Superior temporal gyrus (tissue), 1 donor: ENCODE measurements around the gene SLC16A10.
"Not testable (repeated sequence)": the region's sequence is repeated elsewhere in the genome, so short reads cannot be mapped to it uniquely, and the experiment has no call there.

ENCODE experiments used
- DNase-seq: peaks from one replicate; pipeline ENCODE4 v3.0.0-alpha.2; 2016; ENCODE audit errors: extremely low spot score

Gene SLC16A10

GRCh38 chr6:111087871-111088667, 766 bp downstream of the SLC16A10 start:
- DNase-seq, result no peak

- no peak for DNase-seq
Measured at GRCh38 chr6:111088668-111089003, 1.3 kb downstream of the SLC16A10 start.

DNA sequence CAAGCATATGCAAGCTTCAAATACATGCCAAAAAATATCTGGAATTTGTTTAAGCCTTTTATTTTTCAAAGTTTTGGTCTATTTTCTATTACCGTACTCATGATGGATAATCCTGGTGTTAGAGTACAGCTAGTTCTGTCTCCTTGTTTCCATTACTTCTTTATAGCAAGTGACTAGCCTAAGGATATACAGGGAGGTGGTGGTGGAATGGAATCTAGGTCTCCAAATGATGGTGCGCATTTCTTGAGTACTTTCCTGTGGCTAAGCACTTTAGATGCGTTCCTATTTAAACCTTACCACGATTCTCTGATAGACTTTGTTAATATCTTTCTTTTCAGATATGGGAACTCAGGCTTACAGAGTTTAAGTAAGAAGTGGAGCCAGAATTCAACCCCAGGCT, 3.5 kb downstream of the SLC16A10 start:
- no peak for DNase-seq

GRCh38 chr6:111091987-111092386, 4.7 kb downstream of the SLC16A10 start:
- DNase-seq, result no peak

DNA sequence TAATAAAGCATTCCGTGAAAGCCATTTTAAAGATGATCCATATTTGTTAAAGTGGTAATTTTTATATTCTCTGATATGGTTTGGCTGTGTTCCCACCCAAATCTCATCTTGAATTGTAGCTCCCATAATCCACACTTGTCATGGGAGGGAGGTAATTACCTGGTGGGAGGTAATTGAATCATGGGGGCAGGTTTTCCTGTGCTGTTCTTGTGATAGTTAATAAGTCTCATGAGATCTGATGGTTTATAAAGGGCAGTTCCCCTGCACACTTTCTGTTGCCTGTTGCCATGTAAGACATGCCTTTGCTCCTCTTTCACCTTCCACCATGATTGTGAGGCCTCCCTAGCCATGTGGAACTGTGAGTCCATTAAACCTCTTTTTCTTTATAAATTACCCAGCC, 8.2 kb downstream of the SLC16A10 start:
- DNase-seq, result not testable (repeated sequence)

DNA sequence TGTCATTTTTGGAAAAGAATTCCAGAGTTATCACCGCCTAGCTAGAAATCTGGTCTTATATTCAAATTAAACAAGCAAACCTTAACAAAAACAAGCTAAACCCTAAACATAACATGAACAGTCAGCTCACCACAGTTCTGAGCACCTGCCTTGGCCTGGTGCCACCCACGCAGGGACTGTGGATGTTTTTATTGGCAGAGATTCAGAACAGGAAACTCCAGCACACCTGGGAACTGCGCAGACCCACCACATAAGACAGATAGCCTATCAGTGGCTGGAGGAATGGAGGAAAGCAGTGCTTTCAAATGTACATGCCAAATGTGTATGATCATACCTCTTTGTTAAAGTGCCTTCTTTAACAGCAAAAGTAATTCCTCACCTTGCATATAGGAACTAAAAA, 8.9 kb downstream of the SLC16A10 start:
- DNase-seq, result no peak

DNA sequence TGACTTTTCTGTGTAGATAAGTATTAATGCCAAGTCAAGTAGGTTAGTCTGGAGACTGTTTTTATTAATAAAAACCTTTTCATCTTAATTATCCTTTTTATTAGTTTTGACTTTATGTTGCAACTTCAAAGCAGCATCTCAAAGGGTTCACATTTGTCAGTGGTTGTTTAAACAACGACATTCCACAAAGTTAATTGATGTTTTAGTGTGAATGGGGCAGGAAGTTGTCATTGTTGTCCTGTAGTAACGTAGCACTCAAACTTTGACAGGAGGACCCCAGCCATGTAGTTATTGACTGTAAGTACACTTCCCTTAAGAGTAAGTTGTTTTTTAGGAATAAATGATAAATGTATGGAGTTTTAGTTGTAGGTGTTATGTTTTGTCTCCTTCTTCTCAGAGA, 11.3 kb downstream of the SLC16A10 start:
- DNase-seq, result no peak

DNA sequence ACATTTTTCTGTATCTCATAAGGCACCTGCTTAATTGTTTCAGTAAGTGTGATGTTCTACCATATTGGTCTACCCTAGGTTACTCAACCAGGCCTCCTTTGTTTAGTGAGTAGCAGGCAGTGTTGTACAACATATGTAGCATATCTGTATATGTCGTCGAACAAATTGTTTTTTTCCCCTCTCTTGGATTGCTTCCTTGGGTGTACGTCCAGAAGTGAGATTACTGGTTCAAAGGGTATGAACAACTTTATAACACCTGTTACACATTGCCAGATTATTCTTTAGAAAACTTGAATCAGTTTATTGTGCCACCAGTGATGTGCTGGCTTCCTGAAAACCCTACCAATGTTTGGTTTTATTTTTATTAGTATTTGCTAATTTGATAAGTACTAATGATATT, 14.7 kb downstream of the SLC16A10 start:
- no peak for DNase-seq

DNA sequence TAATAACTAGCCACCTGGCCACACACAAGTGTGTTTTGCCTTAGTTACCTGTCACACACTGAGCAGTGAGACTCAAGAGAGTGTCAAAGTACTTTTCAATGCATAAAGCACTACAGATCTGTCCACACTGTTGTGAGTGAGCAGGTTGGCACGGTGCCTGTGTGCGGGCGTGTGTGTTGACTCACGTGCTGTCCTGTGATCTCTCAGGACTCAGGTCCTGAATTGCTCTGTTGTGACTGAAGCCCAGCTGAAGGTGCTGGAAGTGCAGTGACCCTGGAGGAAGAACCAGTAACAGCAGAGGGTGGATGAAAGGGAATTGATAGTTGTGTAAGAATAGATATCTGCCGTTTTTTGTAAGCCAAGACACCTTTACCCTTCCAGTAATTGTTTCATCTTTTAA, 18.3 kb downstream of the SLC16A10 start:
- DNase-seq, result no peak

- DNase-seq, result no peak
Measured at GRCh38 chr6:111107589-111107988, 20.3 kb downstream of the SLC16A10 start.

GRCh38 chr6:111110036-111110435, 22.7 kb downstream of the SLC16A10 start:
- no peak for DNase-seq

DNA sequence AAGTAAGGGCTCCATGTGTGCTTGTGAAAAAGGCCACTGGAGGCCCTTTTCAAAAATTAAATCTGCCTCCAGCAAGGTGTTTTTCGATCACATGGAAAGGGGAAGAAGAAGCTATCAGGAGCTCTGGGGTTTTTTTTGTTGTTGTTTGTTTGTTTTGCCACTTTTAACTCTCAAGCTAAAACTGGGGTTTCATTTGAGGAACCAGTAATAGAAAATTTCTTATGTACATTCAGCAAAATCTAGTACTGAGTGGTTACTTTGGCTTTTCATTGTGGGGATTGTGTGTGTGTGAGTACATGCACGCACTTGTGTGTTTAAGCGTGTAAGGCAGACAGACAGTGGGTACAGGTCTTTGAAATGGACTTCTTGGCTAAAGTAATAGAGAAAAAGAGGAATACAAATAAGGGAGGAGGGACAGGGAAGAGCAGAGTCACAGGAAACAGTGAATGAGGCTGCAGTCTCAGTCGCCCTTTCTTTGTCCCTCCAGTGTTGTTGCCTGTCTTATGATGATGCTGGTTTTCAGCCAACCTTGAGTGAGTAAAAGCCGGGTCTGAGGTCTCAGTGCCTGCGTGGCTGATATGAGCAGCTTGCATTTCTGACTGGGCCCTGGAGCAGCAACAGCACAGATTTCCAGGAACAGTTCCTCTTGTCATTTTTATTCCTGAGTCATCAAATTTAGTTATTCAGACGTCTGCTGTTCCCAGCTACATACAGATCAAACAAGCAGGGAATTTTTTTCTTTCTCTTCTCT, 26.2 kb downstream of the SLC16A10 start:
- DNase-seq, result peak; percentile 35

GRCh38 chr6:111114087-111114443, 26.8 kb downstream of the SLC16A10 start:
- DNase-seq, result no peak

DNA sequence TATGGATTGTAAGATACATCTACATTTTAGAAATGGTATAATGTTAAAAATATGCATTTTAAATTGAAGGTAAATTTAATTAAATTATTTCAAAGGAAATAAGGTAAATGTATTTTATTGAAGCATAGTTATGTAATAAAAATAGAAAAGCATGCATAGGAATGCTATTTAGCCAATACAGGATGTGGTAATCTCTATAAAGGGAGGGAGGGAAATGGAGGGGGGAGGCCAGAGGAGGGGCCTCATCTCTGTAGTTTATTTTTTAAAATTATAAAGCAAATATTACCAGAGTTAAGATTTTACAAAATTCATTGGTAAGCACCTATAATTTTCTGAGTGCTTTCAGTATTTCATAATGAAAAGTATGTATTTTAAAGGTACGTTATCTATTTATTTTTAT, 27.2 kb downstream of the SLC16A10 start:
- no peak for DNase-seq

DNA sequence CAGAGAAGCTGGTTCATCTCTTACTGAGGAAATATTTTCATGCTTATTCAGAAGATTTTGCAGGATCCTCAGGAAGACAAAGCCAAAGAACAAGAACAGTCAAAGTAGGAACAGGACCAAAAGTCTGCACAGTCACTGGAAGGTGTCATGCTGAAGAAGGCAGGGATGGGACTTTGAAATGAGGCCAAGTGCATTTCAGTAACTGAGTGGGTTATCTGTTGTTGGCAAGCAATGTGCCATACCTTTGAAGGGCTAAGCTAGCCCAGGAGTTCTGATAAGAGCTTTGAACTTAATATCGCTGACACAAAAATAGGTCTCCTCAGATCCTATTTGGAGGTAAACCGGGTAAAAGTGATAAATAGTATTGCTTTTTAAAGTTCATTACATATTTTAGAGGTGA, 31.5 kb downstream of the SLC16A10 start:
- no peak for DNase-seq

GRCh38 chr6:111119571-111120329, 32.4 kb downstream of the SLC16A10 start:
- DNase-seq, result no peak

DNA sequence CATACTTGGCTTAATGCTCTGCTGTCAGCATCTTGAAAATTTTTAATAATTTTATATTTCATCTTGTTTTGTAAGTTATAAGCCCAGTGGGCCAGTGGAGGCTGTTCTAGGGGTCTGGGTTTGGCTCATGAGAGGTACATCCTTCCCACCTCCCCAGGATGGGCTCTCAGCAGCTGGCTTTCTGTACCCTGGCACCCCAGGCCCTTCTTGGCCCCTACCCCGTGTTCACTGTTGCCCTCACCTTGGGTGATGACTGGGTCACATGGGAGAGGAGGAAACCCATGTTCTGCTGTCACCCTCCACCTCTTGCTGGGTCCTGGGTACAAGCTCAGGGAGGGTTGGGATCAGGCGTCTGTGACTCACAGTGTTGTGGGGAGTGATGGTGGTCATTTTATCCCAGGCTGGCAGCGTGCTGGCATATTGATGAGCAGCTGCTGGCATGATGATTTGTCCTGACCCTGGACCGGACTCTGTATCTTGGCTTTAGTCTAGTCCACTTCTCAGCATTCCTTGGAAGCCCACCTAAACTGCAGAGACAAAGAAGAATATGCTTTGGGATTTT, 34.6 kb downstream of the SLC16A10 start:
- DNase-seq, result no peak

GRCh38 chr6:111122458-111123286, 35.4 kb downstream of the SLC16A10 start:
- no peak for DNase-seq

GRCh38 chr6:111124406-111124805, 37.1 kb downstream of the SLC16A10 start:
- DNase-seq, result no peak

DNA sequence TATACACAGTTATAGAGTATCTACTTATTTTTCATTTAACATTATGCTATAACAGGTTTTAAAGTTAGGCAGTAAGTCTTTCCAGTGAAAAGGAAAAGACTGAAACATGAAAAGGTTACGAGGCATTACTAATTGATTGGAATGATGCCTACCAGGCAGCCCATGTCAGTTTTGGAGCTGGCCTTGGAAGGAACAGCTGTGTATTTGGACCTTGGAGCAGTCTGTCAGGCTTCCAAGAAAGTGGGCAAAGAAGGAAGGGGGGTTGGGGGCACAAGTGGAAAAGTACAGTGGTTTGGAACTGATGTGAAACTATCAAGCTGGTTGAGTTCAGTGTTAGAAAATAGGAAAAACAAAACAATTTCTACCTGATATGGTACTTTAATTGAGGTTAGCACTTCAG, 41.7 kb downstream of the SLC16A10 start:
- peak; percentile 21 for DNase-seq

GRCh38 chr6:111131018-111131417, 43.7 kb downstream of the SLC16A10 start:
- DNase-seq, result not testable (repeated sequence)
